GM06990 (cell line): ENCODE measurements around the gene DAPK2.

ENCODE experiments used
- DNase-seq: peaks from one replicate; pipeline ENCODE4 v3.0.0-alpha.2; 2011; ENCODE audit not compliant: insufficient read length; ENCODE audit errors: extremely low read depth
- H3K27me3 ChIP-seq: replicated peaks from 2 replicates; pipeline ENCODE4 v1.6.0; 2011; ENCODE audit warnings: low read length; ENCODE audit not compliant: control insufficient read depth, insufficient read depth
- H3K36me3 ChIP-seq: 2 replicates; pipeline ENCODE4 v1.5.1; 2011; ENCODE audit warnings: low read length; ENCODE audit not compliant: control insufficient read depth, insufficient read depth
- H3K4me3 ChIP-seq: replicated peaks from 2 replicates; pipeline ENCODE4 v1.5.1; 2011; ENCODE audit warnings: low read depth, mild to moderate bottlenecking, control low read depth, low read length
- TF ChIP-seq, protein P1 (sequence below): IDR thresholded peaks from 2 replicates; pipeline ENCODE4 v1.5.1; 2011; ENCODE audit warnings: low read length, control low read depth, mild to moderate bottlenecking, inconsistent platforms; ENCODE audit not compliant: insufficient read depth, poor library complexity, severe bottlenecking

DAPK2 gene

DNA sequence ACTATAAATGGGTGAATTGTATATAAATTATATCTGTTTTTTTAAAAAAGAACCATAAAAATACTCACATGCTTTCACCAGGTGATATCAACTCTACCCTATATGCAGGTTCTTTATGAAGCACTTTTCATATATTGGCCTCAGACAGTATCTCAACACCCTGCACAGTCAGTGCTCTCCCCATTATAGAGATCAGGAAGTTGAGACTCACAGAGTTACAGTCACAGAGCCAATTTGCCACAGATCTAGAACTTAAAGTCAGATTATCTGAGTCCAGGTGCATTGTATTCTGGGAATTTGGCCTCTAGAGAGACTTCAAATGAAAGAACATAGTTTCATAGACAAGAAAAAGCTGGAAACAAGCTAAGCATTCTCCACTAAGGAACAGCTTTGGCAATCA lies 38.1 kb downstream of the DAPK2 start:
- H3K27me3 ChIP-seq = no peaks in the 10 kb centered on the region

DNA sequence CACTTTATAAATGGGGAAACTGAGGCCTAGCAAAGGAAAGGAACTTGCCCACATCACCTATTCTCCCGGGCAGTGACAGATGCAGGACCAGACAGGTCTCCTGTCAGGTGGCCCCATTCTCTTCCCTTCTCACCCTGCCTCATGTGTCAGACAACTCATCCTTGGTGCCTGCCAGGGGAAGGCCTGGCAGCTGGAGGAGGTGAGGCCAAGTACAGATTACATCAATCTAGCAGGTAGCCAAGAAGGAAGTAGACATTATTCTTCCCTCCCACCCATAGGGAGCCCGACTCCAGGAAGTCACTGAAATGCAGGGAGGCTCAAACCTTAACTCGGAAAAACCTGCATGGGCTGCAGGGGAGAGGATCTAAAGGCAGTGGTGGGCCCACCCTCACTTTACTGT lies 39.6 kb downstream of the DAPK2 start:
- TF ChIP-seq, protein P1, sequence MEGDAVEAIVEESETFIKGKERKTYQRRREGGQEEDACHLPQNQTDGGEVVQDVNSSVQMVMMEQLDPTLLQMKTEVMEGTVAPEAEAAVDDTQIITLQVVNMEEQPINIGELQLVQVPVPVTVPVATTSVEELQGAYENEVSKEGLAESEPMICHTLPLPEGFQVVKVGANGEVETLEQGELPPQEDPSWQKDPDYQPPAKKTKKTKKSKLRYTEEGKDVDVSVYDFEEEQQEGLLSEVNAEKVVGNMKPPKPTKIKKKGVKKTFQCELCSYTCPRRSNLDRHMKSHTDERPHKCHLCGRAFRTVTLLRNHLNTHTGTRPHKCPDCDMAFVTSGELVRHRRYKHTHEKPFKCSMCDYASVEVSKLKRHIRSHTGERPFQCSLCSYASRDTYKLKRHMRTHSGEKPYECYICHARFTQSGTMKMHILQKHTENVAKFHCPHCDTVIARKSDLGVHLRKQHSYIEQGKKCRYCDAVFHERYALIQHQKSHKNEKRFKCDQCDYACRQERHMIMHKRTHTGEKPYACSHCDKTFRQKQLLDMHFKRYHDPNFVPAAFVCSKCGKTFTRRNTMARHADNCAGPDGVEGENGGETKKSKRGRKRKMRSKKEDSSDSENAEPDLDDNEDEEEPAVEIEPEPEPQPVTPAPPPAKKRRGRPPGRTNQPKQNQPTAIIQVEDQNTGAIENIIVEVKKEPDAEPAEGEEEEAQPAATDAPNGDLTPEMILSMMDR = no peak
- Histone ChIP-seq H3K27me3 (no peaks in the 10 kb centered on the region), H3K4me3 (no peak overlapping the region), H3K36me3 (no peaks in the 10 kb centered on the region)
- DNase-seq = no peak

More for the DNA sequence above, 38.1 kb downstream of the DAPK2 start:
- no peak overlapping the region for H3K4me3 ChIP-seq
- no peaks in the 10 kb centered on the region for H3K36me3 ChIP-seq
- TF ChIP-seq, protein P1 = no peak
- DNase-seq = no peak

DNA sequence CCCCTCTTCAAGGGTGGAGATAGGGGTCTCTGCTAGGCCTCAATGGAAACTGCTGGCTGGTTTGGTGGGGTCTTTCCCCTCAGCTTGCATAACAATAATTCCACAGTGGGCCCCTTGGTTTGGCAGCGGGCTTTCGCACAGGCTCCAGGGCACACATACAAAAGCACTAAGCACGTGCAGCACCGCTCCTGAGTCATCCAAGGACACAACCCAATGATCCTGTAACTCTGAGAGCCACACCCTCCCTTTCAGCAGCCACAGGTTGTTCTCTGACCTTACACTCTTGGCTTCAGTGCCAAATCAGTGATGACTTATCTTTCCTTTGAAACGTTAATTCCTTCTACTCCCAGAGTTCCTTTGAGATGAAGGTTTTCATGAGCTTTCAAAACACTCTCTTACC lies 41.7 kb downstream of the DAPK2 start:
- DNase-seq = no peak
- H3K36me3 ChIP-seq = no peaks in the 10 kb centered on the region
- no peak overlapping the region for H3K4me3 ChIP-seq
- H3K27me3 ChIP-seq = no peaks in the 10 kb centered on the region
- TF ChIP-seq, protein P1 = no peak

DNA sequence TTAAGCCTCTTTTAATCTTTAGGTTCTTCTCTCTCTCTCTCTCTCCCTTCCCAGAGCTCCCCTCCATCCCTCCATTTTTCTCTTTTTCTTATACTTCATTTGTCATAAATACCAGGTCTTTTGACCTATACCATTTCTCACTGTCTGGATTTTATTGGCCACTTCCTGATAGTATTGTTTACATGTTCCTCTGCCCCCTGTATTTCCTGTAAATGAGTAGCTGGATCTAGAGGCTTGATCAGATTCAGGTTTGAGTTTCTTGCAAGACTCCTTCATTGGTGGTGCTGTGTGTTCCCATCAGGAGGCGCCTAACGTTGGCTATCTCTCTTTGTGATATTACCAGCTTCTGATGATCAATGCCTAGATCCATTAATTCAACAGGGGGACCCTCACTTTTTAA lies 42.2 kb downstream of the DAPK2 start:
- DNase-seq = no peak
- H3K27me3 ChIP-seq = no peaks in the 10 kb centered on the region
- TF ChIP-seq, protein P1 = no peak

DNA sequence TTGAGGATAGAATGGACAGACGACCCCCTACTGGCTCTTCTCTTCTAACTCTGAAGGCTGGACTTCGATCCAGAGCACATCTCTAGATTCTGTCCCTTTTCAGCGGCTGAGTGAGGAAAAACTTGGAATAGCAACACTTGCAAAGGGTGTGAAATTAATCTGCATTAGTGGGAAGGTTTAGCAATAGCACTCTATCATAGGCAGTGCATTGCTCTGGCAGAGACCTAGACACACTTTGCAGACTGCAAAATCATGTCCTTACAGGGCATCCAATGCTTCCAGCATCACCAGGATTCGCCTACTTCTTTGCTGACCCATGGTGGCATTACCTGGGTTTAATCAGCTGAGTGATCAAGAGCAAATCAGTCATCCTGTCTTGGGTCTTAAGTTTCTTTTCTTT lies 43.1 kb downstream of the DAPK2 start:
- TF ChIP-seq, protein P1 = no peak
- Histone ChIP-seq H3K27me3 (no peaks in the 10 kb centered on the region), H3K36me3 (no peaks in the 10 kb centered on the region), H3K4me3 (no peak overlapping the region)
- DNase-seq = no peak

More for the DNA sequence above, 42.2 kb downstream of the DAPK2 start:
- H3K36me3 ChIP-seq = no peaks in the 10 kb centered on the region
- no peak overlapping the region for H3K4me3 ChIP-seq

DNA sequence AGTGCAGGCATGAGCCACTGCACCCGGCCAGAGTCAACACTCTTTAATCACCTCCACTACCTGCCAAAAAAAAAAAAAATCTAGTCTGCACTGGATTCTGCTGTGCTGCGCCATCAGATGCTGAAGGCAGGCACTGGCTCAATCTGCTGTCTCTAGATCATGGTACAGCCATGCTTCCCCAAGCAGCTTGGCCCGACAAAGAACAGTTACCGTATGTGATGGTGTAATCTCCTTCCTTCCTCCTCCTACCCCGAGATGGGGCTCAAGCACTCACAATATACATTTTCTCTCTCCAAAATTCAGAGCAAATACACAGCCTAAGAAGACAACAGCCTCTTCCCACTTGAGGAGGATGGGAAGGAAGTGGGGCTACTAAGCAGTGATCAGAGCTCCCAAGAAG lies 45.1 kb downstream of the DAPK2 start:
- no peak for DNase-seq
- TF ChIP-seq, protein P1 = no peak
- H3K36me3 ChIP-seq = no peaks in the 10 kb centered on the region

More for the DNA sequence above, 45.1 kb downstream of the DAPK2 start:
- H3K4me3 ChIP-seq = no peak overlapping the region
- H3K27me3 ChIP-seq = no peaks in the 10 kb centered on the region
